ENCODE results near the gene SLC16A1.
"Not testable (repeated sequence)": the region's sequence is repeated elsewhere in the genome, so short reads cannot be mapped to it uniquely, and the experiment has no call there.

Gene SLC16A1

DNA sequence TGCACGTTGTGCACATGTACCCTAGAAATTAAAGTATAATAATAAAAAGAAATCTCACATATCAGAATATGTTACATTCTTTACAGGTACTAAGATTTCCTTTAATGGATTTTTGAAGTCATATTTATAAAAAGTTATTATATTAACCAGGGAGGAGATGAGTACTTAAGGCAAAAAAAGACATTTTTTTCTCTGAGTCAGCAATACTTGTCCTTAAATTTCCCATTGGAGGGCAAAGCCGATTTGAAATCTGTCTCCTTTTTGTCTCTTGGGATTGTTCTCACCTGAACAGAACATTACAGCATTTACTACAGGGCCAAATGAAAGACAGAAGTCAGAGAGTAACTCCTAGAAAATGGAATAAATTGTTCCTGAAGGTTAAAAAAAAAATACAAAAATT lies 26.3 kb upstream of the SLC16A1 start:
- TF ChIP-seq, protein P1, sequence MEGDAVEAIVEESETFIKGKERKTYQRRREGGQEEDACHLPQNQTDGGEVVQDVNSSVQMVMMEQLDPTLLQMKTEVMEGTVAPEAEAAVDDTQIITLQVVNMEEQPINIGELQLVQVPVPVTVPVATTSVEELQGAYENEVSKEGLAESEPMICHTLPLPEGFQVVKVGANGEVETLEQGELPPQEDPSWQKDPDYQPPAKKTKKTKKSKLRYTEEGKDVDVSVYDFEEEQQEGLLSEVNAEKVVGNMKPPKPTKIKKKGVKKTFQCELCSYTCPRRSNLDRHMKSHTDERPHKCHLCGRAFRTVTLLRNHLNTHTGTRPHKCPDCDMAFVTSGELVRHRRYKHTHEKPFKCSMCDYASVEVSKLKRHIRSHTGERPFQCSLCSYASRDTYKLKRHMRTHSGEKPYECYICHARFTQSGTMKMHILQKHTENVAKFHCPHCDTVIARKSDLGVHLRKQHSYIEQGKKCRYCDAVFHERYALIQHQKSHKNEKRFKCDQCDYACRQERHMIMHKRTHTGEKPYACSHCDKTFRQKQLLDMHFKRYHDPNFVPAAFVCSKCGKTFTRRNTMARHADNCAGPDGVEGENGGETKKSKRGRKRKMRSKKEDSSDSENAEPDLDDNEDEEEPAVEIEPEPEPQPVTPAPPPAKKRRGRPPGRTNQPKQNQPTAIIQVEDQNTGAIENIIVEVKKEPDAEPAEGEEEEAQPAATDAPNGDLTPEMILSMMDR (IDR thresholded peaks at IDR 0.05; ENCODE audit: low read depth, low read length), result no peak

DNA sequence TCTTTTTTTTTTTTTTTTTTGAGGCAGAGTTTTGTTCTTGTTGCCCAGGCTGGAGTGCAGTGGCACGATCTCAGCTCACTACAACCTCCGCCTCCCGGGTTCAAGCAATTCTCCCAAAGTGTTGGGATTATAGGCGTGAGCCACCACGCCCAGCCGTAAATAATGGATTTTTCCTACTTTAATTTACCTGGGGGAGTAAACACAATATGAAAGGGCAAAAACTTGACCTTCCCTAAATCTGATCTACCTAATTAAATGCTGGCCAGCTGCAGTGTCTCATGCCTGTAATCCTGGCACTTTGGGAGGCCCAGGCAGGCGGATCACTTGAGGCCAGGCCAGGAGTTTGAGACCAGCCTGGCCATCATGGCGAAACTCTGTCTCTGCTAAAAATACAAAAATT lies 25.8 kb upstream of the SLC16A1 start:
- not testable (repeated sequence) for H3K4me3 ChIP-seq (ENCODE audit: low read depth, low read length)

More for the DNA sequence above, 26.3 kb upstream of the SLC16A1 start:
- H3K4me3 ChIP-seq (ENCODE audit: low read depth, low read length), result no peak overlapping the region

DNA sequence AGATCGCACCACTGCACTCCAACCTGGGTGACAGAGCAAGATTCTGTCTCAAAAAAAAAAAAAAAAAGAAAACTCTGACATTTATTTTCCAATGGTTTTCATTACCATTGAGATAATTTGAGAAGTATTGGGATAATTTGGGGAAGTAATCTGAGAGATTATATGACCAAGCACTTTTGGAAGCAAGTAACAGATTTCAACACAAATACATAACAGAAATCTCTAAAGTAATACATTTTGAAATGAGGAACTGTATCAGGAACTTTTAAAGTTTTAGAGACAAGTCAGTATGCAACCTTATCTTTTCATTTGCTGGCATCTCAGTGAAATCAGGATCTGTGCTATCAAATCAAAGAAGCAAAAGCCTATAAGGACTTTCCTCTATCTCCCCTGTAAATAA lies 25.4 kb upstream of the SLC16A1 start:
- no peak overlapping the region for H3K4me3 ChIP-seq (ENCODE audit: low read depth, low read length)
- TF ChIP-seq, protein P1 (IDR thresholded peaks at IDR 0.05; ENCODE audit: low read depth, low read length), result no peak

DNA sequence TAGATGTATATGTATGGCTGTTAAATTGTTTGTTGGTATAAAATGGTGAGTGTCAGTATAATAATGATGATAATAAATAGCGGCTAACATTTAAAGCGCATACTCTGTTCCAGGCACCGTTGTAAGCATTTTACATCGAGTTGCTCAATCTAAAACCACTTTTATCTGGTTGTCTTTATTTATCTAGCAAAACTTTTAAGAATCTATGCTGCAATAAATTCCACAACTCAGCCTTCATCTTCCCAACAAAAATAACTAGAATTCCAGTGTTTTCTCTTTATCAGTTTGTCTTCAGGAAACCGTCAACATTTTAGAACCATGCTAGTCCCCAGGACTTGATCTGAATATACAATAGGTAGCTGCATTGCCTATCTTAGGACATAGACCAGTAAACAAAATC lies 19.3 kb upstream of the SLC16A1 start:
- TF ChIP-seq, protein P1 (IDR thresholded peaks at IDR 0.05; ENCODE audit: low read depth, low read length), result no peak

DNA sequence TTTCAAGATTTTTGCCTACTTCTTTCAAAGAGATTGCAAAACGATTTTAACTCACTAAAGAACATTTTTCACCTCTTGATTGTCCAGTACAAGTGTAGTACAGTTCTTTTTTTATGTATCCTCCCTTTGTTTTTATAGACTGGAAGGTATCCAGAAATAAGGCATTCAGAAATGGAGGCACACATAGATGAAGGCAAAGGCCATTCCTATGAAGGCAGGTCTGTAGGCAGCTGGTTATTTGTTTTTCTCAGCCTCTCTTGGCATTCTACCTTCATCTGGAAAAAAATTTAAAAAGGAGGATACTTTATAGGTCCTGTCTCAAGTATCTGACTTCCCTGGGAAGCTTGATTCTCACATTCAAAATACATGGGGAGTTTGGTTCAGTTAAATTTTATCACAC lies 18.6 kb upstream of the SLC16A1 start:
- TF ChIP-seq, protein P1 (IDR thresholded peaks at IDR 0.05; ENCODE audit: low read depth, low read length), result no peak
- no peak overlapping the region for H3K4me3 ChIP-seq (ENCODE audit: low read depth, low read length)

More for the DNA sequence above, 19.3 kb upstream of the SLC16A1 start:
- no peak overlapping the region for H3K4me3 ChIP-seq (ENCODE audit: low read depth, low read length)

DNA sequence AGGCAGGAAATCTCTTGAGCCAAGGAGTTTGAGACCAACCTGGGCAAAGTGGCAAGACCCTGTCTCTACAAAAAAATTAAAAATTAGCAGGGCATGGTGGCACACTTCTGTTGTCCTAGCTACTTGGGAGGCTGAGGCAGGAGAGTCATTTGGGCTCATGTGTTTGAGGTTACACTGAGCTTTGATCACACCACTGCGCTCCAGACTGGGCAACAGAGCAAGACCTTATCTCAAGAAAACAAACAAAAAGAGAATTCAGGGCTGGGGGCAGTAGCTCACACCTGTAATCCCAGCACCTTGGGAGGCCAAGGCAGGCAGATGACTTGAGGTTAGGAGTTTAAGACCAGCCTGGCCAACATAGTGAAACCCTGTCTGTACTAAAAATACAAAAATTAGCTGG lies 17.8 kb upstream of the SLC16A1 start:
- TF ChIP-seq, protein P1 (IDR thresholded peaks at IDR 0.05; ENCODE audit: low read depth, low read length), result no peak
- no peak overlapping the region for H3K4me3 ChIP-seq (ENCODE audit: low read depth, low read length)

DNA sequence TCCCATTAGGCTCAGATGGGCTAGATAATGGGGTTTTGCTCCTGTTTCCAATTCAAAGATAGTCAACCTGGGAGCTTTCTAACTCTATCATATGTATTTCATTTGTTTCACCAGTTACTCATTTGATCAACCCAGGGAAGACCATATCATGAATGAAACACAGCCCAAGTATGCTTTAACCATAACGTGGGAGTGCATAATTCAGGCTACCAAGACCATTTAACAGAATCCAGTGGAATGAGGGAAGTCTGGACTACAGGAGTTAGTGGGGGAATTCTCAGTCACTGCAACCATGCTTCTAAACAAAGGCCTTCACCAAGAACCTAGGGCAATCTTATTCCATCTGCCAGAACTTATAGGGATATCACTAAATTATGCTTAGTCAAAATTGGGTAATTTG lies 15.0 kb upstream of the SLC16A1 start:
- TF ChIP-seq, protein P1 (IDR thresholded peaks at IDR 0.05; ENCODE audit: low read depth, low read length), result no peak
- H3K4me3 ChIP-seq (ENCODE audit: low read depth, low read length), result no peak overlapping the region

DNA sequence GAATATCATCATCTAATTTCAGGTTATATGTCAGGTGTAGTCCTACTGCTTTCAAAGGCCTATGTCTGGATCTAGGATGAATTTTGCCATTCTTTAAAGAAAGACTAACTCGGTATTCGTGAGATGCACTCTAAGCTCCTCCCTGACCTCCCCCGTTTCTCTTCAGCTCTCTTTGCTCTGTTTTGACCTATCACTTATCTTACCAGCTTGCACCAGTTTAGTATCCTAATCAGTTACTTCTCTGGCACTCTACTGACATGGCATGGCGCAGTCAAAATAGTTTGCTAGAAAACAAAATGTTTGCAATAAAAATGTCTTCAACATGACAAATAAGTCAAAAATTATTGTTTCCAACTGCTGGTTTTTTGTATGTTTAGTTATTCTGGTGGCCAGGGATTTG lies 8.4 kb upstream of the SLC16A1 start:
- H3K4me3 ChIP-seq (ENCODE audit: low read depth, low read length), result no peak overlapping the region
- TF ChIP-seq, protein P1 (IDR thresholded peaks at IDR 0.05; ENCODE audit: low read depth, low read length), result no peak

All from WI38 (cell line).